Loucy (cell line): ENCODE results near the gene NAT14.

Source experiments
- CTCF ChIP-seq: fragments of 200-600 bp; sonication (generic); conservative IDR thresholded peaks from 2 replicates; pipeline ENCODE4 v1.5.1; 2014; ENCODE audit warnings: mild to moderate bottlenecking, antibody characterized with exemption, low read length
- EZH2phosphoT487 ChIP-seq: fragments of 200-600 bp; IDR thresholded peaks from 2 replicates; pipeline ENCODE4 v1.6.1; 2018; ENCODE audit warnings: antibody characterized with exemption, mild to moderate bottlenecking, moderate library complexity, borderline replicate concordance

- TF ChIP-seq CTCF (peak; percentile 83), EZH2phosphoT487 (no peak)
Measured at GRCh38 chr19:55454787-55455243, 30.2 kb upstream of the NAT14 start.
